Amygdala (tissue), 56 donors: ENCODE data around the gene OR2Z1.
"Not testable (repeated sequence)": the region's sequence is repeated elsewhere in the genome, so short reads cannot be mapped to it uniquely, and the experiment has no call there.

Experiments
- DNase-seq, 56 donors: peaks; one replicate each; lab custom pipeline; 2025; lab: John Stamatoyannopoulos, UW

Gene OR2Z1

DNA sequence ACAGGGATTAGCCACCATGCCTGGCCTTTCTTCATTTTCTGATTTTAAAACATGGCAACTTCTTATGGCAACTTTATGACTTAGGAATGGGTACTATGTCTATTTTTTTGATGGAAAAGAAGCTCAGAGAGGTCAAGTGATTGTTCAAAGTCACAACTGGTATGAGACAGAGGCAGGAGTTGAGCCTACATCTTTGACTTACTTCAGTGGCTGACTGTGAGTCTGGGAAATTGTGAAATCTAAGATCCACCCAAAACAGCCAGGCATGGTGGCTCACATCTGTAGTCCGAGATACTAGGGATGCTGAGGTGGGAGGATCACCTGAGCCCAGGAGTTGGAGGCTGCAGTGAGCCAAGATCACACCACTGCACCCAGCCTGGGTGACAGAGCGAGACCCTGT is 20.5 kb upstream of the OR2Z1 start:
- no peak for DNase-seq

DNA sequence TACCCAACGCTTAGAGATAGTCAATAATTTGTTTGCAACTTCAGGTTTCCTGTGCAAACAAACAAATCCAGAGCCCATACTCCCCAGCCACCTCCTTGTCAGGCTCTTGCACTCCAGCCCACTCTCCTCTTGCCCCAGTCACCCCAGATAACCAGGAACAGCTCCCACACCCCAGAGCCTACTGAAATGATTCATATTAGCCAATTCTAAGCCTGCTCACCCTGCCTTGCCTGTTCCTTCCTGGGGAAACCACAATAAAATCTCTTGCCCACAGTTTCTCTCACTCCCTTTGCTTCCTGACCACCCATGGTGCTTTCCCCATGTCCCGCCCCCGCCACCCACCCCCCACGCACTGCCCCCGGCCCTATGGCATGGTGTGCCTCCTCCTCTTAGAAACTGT is 19.1 kb upstream of the OR2Z1 start:
- DNase-seq = no peak

DNA sequence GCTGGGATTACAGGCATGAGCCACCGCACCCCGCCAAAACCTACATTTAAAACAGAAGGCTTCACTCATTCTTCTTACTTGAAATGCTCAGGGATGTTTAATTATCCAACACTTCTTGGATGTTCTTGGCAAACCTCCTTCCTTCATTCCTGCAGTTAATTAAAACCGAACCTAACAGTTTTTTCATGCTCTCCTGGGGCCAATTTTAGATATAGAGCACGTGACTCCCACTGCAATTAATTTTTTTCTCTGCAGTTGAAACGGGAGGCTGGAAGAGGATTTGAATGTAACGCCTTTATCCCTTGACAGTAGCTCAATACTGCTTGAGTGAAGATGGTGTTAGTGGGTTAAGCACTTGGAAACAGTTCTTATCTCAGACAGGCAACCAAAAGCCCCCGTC is 18.2 kb upstream of the OR2Z1 start:
- DNase-seq = no peak

DNA sequence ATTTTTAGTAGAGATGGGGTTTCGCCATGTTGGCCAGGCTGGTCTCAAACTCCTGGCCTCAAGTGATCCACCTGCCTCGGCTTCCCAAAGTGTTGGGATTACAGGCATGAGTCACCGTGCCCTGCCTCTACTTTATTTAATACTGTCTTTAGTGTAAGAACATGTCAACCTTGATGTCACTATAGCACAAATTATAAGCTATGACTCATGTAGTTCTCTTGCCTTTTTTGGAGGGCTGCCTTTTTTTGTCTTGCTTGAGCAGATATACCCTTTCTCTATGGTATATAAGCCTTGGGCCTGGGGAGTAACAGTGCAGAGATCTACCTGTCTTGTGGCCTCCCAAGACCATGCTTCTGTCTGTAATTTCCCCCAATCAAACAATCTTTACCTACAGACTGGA is 16.1 kb upstream of the OR2Z1 start:
- DNase-seq = not testable (repeated sequence)

DNA sequence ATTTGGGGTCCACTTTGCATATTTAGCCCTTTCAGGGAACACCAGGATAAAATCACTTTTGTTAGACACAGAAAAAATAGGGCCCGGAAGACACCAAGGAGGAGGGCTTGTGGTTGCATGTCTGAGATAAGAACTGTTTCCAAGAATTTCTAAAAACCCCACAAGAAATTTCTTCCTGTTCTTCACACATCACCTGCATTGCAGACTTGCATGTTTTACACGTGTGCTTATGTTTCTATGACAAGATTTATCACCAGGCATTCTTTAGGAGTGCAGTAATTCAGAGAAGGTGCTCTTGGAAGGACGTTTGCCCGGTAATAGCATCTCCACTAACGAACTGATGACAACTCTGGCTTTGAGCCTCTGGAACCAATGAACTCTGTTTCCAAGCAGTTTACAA is 15.7 kb upstream of the OR2Z1 start:
- no peak for DNase-seq

DNA sequence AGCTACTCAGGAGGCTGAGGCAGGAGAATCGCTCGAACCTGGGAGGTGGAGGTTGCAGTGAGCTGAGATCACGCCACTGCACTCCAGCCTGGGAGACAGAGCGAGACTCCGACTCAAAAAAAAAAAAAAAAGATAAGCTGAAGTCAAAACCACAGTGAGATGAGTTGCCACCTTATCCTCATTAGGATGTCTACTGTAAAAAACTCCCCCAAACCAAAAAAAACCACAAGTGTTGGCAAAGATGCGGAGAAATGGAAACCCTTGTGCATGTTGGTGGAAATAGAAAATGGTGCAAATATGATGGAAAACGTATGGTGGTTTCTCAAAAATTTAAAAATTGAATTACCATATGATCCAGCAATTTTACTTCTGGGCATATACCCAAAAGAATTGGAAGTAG is 11.1 kb upstream of the OR2Z1 start:
- DNase-seq = not testable (repeated sequence)

DNA sequence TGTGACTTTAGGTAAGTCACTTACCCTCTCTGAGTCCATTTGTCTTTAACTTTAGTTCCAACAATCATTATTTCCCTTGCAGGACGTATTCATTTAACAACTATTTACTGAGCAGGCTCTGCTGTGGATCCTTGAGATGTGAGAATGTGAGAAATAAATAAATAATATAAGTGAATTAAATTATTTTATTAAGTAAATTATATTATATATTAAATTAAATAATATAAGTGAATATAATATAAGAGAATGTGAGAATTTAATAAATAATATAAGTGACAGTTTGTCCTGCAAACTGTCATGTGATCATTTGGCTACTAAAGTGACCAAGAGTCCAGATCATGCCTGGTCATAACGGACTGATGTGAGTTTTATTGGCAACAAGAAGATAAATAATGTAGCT is 598 bp downstream of the OR2Z1 start:
- DNase-seq = no peak

DNA sequence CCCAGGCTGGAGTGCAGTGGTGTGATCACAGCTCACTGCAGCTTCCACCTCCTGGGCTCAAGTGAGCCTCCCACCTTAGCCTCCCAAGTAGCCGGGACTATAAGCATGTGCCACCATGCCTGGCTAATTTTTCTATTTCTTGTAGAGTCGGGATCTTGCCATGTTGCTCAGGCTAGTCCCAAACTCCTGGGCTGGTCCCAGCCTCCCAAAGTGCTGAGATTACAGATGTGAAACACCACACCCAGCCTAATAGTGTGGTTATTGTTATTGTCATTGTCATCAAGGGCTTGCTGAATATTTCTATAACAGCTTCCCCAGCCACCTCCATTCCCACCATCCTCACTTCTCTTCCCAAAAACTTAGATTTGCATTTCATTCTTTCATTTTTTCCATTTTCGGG is 2.8 kb downstream of the OR2Z1 start:
- DNase-seq = no peak

DNA sequence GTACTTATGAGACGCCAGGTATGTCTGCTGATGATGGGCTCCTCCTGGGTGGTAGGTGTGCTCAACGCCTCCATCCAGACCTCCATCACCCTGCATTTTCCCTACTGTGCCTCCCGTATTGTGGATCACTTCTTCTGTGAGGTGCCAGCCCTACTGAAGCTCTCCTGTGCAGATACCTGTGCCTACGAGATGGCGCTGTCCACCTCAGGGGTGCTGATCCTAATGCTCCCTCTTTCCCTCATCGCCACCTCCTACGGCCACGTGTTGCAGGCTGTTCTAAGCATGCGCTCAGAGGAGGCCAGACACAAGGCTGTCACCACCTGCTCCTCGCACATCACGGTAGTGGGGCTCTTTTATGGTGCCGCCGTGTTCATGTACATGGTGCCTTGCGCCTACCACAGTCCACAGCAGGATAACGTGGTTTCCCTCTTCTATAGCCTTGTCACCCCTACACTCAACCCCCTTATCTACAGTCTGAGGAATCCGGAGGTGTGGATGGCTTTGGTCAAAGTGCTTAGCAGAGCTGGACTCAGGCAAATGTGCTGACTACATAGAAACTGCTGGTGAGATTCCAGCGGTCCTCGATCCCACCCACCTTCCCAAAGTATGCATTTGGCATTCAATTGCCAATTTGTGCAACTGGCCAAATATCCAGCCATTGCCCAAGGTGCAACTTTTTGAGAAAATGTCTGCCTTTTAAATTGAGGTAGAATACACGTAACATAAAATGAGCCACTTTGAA is 10.2 kb downstream of the OR2Z1 start:
- no peak for DNase-seq

DNA sequence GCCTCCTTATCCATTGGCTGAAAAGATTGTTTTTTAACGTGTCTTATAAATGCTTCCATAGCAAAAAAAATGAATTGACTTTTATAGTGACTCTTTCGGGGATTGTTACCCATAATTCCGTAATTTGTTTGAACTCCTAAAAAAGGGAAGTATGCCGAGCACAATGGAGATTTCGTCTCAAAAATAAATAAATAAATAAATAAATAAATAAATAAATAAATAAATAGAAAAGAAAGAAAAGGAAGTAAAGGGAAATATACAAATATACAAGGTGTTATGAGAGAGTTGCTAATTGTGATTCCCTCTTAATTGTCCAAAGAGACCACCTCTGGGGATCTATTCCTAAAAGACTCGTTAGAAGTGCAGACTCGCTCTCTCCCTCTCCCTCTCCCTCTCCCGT is 16.9 kb downstream of the OR2Z1 start:
- DNase-seq = no peak

DNA sequence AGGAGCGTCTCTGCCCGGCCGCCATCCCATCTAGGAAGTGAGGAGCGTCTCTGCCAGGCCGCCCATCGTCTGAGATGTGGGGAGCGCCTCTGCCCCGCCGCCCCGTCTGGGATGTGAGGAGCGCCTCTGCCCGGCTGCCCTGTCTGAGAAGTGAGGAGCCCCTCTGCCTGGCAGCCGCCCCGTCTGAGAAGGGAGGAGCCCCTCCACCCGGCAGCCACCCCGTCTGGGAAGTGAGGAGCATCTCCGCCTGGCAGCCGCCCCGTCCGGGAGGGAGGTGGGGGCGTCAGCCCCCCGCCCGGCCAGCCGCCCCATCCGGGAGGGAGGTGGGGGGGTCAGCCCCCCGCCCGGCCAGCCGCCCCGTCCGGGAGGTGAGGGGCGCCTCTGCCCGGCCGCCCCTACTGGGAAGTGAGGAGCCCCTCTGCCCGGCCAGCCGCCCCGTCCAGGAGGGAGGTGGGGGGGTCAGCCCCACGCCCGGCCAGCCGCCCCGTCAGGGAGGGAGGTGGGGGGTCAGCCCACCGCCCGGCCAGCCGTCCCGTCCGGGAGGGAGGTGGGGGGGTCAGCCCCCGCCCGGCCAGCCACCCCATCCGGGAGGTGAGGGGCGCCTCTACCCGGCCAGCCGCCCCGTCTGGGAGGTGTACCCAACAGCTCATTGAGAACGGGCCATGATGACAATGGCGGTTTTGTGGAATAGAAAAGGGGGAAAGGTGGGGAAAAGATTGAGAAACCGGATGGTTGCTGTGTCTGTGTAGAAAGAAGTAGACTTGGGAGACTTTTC is 18.0 kb downstream of the OR2Z1 start:
- DNase-seq = not testable (repeated sequence)

DNA sequence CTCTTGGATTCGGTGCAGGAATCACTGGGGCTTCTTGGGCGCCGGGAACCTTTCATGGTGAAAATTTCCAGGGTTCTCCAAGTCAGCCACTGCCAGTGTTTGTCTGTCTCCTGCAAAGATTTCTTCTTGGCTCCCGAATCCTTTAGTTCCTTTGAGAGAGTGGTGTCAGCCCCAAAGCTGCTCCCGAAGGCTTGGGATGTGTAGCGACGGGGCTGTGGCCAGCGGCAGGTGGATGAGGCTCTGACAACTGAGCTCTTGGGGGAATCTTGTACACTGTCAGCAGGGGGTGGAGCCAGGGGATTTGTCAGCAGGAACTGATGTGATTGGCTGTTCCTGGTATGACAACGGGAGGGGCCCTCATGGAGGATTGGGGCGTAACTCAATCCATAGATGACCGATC is 45.8 kb downstream of the OR2Z1 start:
- DNase-seq = not testable (repeated sequence)

DNA sequence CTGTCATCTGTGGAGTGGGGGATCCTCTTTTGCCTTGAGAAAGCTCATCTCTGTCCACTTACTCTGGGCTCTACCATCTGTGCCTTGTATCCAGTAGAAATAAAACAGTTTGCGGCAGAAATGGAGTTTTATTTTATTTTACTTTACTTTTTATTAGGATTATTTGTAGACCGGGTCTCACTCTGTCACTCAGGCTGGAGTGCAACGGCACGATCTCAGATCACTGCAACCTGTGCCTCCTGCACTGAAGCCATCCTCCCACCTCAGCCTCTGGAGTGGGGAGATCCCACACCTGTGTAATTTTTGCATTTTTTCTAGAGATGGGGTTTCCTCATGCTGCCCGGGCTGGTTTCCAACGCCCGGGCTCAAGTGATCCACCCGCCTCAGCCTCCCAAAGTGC is 47.8 kb downstream of the OR2Z1 start:
- not testable (repeated sequence) for DNase-seq

DNA sequence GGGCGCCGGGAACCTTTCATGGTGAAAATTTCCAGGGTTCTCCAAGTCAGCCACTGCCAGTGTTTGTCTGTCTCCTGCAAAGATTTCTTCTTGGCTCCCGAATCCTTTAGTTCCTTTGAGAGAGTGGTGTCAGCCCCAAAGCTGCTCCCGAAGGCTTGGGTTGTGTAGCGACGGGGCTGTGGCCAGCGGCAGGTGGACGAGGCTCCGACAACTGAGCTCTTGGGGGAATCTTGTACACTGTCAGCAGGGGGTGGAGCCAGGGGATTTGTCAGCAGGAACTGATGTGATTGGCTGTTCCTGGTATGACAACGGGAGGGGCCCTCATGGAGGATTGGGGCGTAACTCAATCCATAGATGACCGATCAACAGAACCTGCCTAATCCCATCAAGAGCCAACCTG is 52.2 kb downstream of the OR2Z1 start:
- DNase-seq = not testable (repeated sequence)
